GM19099 (cell line): Measurements from ENCODE around the gene REEP2.

ENCODE experiments used
- POLR2A ChIP-seq: IDR thresholded peaks from 3 replicates; pipeline ENCODE4 v1.6.1; 2011; ENCODE audit warnings: low read depth; ENCODE audit not compliant: insufficient read length; ENCODE audit errors: extremely low read depth

The REEP2 gene

DNA sequence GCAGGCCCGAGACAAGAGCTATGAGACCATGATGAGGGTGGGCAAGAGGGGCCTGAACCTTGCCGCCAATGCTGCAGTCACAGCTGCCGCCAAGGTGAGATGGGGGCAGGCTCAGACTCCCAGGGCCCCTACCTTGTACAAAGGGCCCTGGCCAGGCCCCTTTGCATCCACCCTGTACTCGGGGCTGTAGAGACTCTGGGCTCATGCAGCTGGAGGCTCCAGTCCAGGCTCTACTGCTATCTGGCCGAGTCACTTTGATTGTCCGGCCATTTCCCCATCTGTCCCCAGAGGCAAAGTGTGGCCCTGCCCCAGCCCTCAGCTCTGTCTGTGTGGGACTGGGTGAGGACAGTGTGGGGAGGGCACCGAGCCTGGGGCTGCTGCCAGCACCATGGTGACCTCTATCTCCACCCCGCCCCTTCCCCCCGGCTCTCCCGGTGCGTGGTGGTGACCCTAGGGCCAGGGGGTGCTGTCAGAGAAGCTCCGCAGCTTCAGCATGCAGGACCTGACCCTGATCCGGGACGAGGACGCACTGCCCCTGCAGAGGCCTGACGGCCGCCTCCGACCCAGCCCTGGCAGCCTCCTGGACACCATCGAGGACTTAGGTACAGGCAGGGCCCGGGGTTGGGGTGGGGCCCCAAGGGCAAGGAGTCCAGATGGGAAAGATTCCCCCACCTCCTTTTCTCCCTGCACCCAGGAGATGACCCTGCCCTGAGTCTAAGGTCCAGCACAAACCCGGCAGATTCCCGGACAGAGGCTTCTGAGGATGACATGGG, 6.1 kb downstream of the REEP2 start:
- TF ChIP-seq POLR2A = no peak

DNA sequence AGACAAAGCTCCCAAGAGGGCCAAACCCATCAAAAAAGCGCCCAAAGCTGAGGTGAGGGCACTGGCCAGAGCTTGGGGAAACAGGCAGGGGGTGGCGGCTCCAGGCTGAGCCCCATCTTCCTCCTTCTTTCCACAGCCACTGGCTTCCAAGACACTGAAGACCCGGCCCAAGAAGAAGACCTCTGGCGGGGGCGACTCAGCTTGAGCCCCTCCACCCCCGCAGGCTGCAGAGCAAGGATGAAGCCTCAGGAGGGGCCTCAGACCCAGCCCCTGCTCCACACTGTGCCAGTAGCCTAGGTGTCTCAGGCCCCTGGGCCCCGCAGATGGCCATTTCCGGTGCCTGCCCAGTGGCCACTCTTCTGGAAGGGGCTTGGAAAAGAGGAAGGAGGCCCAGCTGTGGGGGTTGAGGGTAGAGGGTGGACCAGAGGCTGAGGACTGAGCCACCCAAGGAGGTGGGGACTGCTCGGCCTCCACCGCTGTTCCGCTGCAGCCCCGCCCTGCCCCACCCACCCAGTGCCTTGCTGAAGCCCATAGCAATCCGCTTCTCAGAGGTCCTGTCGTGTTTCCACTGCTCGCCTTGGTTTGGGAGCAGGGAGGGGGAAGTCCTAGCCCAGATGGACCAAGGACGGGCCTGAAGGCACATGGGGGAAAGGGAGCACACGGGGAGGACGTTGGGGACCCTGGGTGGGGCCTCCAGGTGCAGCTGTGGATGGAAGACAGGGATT, 6.9 kb downstream of the REEP2 start:
- no peak for TF ChIP-seq POLR2A

DNA sequence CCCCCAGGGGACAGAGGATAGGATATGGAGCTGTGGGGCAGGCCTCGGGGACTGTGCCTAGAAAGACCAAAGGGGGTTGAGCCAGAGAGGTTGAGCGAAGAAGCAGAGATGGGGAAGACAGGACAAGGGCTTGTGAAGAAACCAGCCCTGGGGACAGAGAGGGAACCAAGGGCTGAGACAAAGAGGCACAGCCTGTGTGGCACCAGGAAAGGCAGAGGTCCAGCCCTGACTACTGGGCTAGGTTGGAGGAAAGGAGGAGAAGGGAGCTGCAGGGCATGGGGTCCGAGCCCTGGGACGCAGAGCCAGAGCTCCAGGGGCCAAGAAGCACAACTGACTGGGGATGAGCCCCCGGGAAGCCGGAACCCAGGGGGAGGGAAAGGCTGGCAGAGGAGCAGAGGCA, 9.2 kb downstream of the REEP2 start:
- TF ChIP-seq POLR2A = no peak

DNA sequence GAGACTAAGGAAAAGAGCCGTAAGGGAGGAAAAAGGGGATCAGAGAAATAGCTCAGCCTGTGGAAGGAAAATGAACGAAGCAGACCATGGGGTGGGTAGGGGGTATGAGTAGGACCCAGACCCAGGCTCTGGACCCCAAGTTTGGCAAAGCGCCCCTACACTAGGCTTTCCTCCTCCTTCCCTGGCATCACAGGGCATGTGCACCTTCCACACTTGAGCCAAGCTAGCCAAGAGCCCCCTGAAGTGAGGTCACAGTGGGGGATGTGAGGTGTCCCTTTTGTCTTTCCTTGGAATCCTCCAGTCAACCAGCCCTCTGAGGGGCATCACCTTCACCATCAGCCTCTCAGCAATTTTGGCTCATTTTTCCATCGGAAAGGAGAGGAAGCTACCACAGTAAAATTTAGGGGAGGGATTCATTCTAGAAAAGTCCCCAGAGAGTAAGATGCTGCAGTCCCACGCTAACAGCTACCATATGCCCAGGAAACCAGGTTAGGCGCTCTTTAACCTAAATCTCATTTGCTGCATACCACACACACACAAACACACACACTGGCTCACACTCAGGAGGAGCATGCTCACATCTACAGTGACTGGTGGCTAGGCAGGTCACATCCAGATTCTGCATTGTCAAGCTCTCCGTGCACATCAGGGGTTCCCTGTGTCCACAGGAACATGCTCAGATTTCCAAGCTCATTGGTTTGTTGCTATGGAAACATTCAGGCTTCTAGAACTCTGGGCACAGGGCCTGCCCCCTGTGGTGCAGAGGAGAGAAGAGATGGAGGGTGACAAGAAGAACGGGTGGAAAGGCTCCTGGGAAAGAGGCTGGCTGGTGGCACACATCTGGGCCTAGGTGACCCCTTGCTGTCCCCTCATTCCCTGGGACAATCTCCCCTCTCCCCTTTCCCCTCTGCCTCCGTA, 9.9 kb downstream of the REEP2 start:
- no peak for TF ChIP-seq POLR2A

DNA sequence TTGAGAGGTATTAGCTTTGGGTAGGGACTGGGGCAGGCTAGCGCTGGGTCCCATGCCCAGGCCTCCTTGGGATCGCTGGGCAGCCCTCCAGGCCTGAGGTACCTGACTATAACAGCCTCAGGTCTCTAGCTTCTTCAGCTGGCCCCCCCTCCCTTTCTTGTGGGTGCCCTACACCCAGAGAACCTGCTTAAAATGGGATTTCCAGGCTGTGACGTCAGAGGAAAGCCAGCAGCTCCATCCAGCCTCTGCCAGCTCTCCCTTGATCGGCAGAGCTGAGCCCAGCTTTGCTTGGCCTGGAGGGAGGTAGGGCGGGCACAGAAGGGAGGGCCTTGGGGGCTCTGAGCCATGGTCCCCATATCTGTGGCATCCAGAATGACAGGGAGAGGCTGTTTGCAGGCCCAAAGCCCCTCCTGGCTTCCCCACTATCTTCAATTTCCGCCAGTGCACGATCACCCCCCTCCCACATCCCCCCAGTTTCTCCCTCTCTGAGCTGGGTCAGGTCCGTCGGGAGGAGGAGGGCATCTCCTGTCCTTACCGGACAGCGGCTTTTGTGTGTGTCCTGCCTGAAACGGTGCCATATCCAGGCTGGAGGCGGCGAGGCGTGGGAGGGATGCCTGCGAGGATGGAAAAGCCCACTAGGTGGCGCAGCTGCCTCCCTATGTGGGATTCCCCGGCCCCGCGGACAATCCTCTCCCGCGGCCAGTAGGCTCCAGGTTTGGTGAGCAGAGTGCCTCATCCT, 10.8 kb downstream of the REEP2 start:
- no peak for TF ChIP-seq POLR2A

DNA sequence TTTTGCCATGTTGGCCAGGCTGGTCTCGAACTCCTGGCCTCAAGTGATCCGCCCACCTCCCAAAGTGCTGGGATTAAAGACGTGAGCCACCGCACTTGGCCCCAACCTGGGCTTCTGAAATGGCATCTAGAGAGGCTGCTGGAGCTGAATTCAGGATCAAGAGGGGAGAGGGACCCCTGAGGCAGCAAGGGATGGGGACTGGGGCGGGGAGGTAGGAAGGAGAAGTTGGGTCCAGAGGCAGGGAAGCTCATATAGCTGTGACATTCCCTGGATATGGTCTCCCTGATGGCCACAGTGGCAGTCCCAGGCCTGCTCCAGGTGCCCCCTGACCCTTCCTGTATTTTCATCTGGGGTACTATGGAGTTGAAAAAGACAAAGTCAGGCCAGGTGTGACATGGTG, 12.1 kb downstream of the REEP2 start:
- TF ChIP-seq POLR2A = no peak

DNA sequence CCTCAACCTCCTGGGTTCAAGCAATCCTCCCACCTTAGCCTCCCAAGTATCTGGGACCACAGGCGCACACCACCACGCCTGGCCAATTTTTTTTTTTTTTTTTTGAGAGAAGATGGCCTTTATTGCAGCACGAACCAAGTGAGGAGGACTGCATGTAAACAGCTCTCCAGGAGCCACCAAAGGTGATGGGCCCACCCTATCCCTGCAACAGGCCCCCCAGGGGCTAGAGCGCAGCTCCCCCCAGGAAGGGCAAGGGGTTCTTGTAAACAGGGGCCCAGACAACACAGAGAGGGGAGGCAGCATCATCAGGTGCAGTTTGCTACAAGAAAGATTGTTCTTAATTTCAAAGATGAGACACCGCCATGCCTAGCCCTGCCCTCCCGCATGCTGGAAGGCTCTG, 13.9 kb downstream of the REEP2 start:
- no peak for TF ChIP-seq POLR2A

DNA sequence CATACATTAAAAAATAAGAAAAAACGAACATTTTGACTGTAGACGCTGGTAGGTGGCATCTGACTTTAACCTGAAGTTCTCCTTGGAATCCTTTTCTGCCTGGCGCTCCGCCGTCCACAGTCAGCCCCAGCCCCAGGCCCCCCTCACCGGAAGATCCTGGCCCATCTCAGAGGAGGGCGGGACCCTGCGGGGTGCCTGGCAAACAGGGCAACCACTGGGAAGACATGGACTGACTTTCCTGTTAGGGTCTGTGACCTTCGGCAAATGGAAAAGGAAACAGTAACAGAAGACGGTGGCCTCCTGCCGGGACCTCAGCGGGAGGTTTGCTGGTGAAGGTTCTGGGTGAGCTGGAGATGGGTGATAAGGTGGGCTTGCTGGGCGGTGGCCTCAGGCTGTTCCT, 14.7 kb downstream of the REEP2 start:
- no peak for TF ChIP-seq POLR2A

DNA sequence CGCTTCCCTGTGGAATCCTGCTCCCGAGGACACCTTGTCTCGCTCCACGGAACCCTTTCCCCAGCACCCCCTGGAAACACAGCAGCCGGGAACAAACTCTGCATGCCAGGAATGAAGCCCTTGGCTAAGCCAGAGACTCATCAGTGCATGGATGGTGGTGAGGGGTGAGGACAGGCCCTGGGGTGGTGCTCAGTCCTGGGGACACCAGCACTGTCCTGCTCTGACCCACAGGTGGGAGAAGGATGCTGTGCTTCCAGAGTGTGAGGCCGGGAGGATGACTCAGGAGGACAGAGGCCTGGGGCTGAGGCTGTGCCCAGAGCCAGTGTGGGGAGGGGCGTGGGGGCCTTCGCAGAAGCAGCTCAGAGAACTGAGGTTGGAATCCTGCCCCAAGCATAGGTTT, 15.3 kb downstream of the REEP2 start:
- no peak for TF ChIP-seq POLR2A

DNA sequence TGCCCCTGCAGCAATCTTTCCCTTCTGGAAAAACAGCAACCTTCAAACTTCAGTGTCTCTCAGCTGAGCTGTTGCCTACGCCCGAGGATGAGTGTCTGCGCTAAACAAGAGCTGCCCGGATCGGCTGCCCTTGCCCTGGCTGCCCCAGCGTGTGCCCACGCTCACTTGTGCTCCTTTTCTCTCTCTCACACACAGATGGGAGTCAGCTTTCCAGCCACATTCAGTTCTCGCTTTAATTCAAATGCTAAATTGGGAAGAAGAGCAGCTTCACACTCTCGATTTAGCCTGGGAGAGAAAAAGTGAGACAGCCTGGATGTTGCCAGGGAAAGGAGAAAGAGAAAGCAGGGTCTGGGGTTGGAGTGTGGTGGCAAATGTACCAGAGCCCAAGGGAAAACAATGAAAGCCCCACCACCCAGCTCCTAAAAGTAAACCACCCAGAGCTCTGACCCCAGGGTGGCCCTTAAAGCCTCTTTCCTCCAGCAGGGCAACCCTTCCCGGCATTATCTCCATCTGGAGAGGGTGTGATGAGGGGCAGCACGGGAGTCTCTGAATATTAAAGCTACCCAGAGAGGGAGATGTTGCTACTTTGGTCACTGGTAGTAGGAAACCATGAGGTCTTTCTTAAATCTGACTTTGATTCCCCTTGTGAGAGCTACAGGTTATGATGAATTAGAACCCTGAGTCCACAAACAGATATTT, 16.5 kb downstream of the REEP2 start:
- no peak for TF ChIP-seq POLR2A

DNA sequence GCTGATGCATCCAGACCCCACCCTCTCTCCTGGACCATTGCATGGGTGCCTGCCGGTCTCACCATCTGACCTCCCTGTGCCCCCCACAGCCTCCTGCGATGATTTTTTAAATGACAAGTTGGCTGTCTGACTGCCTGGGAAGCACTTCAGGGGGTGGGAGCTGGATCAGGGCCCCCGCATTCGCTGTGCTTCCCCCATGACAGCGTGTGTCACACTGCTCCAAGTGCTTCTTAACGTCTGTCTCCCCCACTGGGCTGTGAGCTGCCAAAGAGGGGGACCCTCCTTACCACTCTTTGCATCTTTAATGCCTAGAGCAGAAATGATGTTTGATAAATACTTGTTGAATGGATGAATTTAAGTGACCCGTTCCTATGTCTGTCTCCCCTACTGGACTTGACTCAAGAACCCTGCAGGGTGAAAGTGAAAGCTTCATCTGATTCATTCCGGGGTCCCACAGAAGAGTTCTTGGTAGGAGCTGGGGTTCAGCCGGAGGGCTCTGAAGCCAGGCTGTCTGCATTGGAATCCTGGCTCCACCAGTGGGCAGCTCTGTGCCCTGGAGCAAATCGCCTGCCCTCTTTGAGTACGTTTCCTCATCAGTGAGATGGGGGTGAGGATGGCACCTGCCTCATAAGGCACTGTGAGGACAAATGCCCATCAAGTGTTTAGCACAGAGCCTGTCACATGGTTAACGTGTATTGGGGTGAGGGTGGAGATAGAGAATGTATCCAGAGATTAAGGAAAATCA, 18.8 kb downstream of the REEP2 start:
- TF ChIP-seq POLR2A = no peak

DNA sequence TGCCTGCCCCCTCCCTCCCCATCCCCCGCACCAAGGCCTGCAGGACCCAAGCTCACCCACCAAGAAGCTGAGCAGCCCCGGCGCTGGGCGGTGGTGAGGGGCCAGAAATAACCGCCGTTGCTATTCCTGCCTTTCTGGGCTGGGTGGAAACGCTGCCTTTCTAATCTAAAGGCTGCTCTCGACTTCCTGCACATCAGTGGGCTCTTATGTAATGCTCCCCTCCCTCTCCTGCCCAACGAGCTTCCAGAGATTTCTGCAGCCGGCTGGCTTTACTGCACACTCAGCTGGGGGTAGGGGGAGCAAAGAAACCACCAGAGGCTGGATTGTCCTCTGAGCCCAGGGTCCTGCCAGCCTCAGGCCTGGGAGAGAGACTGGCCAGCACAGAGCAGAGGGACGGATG, 19.5 kb downstream of the REEP2 start:
- TF ChIP-seq POLR2A = no peak

DNA sequence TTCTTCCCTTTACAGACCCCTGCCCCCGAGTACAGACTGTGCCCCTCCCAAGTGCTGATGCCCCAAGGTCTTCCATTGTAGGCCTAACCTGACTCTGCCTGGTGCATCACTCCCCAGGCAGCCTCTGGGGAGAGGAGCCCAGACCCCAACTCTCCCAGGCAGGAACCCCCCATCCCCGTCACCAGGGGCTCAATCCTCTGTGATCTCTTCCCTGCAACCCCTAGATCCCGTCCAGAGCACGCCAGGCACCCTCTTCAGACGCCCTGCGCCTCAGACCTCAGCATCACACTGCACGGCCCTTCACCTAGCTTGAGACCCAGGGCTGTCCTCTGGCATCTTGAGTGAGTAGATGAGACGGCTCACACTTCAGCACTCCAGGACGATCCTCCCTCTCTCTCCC, 20.0 kb downstream of the REEP2 start:
- no peak for TF ChIP-seq POLR2A
